HepG2 (cell line): ENCODE data around the gene RPSA. TPM values are rescaled to one million over a fixed set of nuclear protein-coding genes. Genes with fewer than 3 reads are reported as not detected.

ENCODE experiments used
- DR1 ChIP-seq: sonication (generic); formaldehyde crosslinking; IDR thresholded peaks from 2 replicates; pipeline ENCODE4 v1.8.0; 2021; ENCODE audit warnings: mild to moderate bottlenecking, missing genetic modification reagents, inconsistent platforms
- ERF ChIP-seq: IDR thresholded peaks from 2 replicates; pipeline ENCODE4 v1.6.1; 2018; ENCODE audit warnings: missing biosample characterization, missing genetic modification reagents
- HMG20A ChIP-seq: IDR thresholded peaks from 2 replicates; pipeline ENCODE4 v1.6.1; 2016; ENCODE audit warnings: borderline replicate concordance
- HNRNPH1 ChIP-seq: fragments of 200-400 bp; formaldehyde crosslinking; optimal IDR thresholded peaks from 2 replicates; pipeline ENCODE3; 2017; ENCODE audit warnings: mild to moderate bottlenecking, low read depth, low read length
- ISL2 ChIP-seq: sonication (generic); formaldehyde crosslinking; IDR thresholded peaks from 2 replicates; pipeline ENCODE4 v1.5.0; 2020; ENCODE audit warnings: missing genetic modification reagents
- PCBP2 ChIP-seq: fragments of 200-400 bp; formaldehyde crosslinking; optimal IDR thresholded peaks from 2 replicates; pipeline ENCODE3; 2018; ENCODE audit warnings: low read length, low read depth; ENCODE audit not compliant: poor library complexity, severe bottlenecking
- SMAD3 ChIP-seq: sonication (generic); formaldehyde crosslinking; IDR thresholded peaks from 2 replicates; pipeline ENCODE4 v1.4.0; 2020; ENCODE audit warnings: missing genetic modification reagents
- STAG1 ChIP-seq: sonication (generic); formaldehyde crosslinking; IDR thresholded peaks from 2 replicates; pipeline ENCODE4 v1.4.0; 2020; ENCODE audit warnings: missing genetic modification reagents
- ZFP36 ChIP-seq: fragments of 150-350 bp; IDR thresholded peaks from 2 replicates; pipeline ENCODE4 v1.6.1; 2018; ENCODE audit warnings: borderline replicate concordance, low read length, low read depth; ENCODE audit not compliant: partially characterized antibody
- ZNF232 ChIP-seq: sonication (generic); formaldehyde crosslinking; IDR thresholded peaks from 2 replicates; pipeline ENCODE4 v1.4.0; 2020; ENCODE audit warnings: missing genetic modification reagents, borderline replicate concordance
- ZNF460 ChIP-seq: sonication (generic); formaldehyde crosslinking; IDR thresholded peaks from 2 replicates; pipeline ENCODE4 v1.5.1; 2020; ENCODE audit warnings: missing genetic modification reagents, mild to moderate bottlenecking, borderline replicate concordance
- ZNF790 ChIP-seq: sonication (generic); formaldehyde crosslinking; IDR thresholded peaks from 2 replicates; pipeline ENCODE4 v1.8.0; 2022; ENCODE audit warnings: missing genetic modification reagents, mild to moderate bottlenecking, borderline replicate concordance
- ZNF839 ChIP-seq: sonication (generic); formaldehyde crosslinking; IDR thresholded peaks from 2 replicates; pipeline ENCODE4 v1.4.0; 2020; ENCODE audit warnings: missing genetic modification reagents, mild to moderate bottlenecking, borderline replicate concordance
- polyA plus RNA-seq, 8 experiments: library from polyadenylated mRNA; depleted of rRNA in 3 of 8; stranded (reverse) in 7 of 8; unstranded in 1 of 8; fragments of >200 nt; fragmentation: Illumina TruSeq in 4 of 8; extraction: Trizol in 4 of 8; gene quantifications; 2 replicates each; pipeline versions ENCODE4 v1.2.1 to v1.2.3, GENCODE V29; 2011 to 2016; ENCODE audit warnings: low read depth in 4 of 8, missing spikeins in 1 of 8, mixed read lengths in 1 of 8; ENCODE audit not compliant: insufficient read depth in 1 of 8
- total RNA-seq, 5 experiments: library from RNA; depleted of rRNA; stranded (reverse); fragments of >200 nt; fragmentation: Illumina TruSeq; extraction: Trizol; gene quantifications; 2 replicates each; pipeline ENCODE4 v1.2.3, GENCODE V29; 2016; ENCODE audit warnings: low read depth in 1 of 5
- TF ChIP-seq, protein P1 (sequence below): sonication (generic); IDR thresholded peaks from 2 replicates; pipeline ENCODE4 v1.6.1; 2016; ENCODE audit warnings: low read depth, borderline replicate concordance
- TF ChIP-seq, protein P2 (sequence below): sonication (generic); formaldehyde crosslinking; IDR thresholded peaks from 2 replicates; pipeline ENCODE4 v1.4.0; 2020; ENCODE audit warnings: missing genetic modification reagents
- TF ChIP-seq, protein P3 (sequence below): sonication (generic); formaldehyde crosslinking; IDR thresholded peaks from 2 replicates; pipeline ENCODE4 v1.5.1; 2020; ENCODE audit warnings: mild to moderate bottlenecking, missing genetic modification reagents, borderline replicate concordance
- TF ChIP-seq, protein P4 (sequence below): fragments of 450-650 bp; IDR thresholded peaks from 2 replicates; pipeline ENCODE4 v1.6.1; 2016
- TF ChIP-seq, protein P5 (sequence below): IDR thresholded peaks from 2 replicates; pipeline ENCODE4 v1.6.1; 2016
- TF ChIP-seq, protein P6 (sequence below): sonication (generic); formaldehyde crosslinking; IDR thresholded peaks from 2 replicates; pipeline ENCODE4 v1.4.0; 2020; ENCODE audit warnings: mild to moderate bottlenecking, missing genetic modification reagents
- TF ChIP-seq, protein P7 (sequence below): sonication (generic); formaldehyde crosslinking; IDR thresholded peaks from 2 replicates; pipeline ENCODE4 v1.4.0; 2020; ENCODE audit warnings: missing genetic modification reagents

Gene RPSA
- total and polyA plus RNA-seq, 2 of the 13 experiments (the other 11 are each of a cell fraction or from before 2014, with no cell fraction given): 1,683 to 3,226 TPM

DNA sequence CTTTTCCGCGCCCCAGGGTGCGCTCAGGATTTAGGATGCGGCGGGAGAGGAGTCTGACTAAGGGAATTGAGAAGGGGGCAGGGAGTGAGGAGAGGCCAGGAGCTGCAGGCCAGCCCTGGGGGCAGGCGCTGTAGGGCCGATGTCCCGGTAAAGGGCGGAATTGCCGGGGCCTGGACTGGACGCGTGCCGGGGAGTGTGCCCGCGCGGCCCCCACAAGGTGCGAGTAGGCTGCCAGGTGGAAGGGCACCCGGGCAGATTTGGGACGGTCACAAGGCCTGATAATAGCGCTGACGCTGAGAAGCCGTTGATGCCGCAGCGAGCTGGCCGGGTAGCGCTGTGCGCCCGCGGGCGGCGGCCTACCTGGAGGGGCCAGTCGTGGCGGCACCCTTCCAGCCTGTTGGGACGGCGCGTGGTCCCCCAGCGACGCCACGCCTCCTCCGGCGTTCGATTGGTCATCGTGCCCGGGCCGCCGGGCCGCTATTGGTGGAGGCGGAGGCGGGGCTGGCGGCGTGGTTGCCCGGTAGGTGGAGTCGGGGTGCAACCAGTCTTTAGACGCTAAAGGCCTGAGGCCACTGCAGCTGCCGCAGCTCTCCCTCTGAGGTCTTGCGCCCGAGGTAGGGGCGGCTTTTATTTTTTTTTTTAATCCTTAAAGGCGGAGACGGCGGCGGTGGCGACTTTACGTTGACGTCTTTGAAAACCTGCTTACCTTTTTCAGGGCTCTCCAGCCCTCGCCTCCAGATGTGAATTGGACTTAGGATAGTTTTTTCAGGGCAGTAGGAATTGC, 22.4 kb upstream of the RPSA start (continued):
- TF ChIP-seq, protein P1, sequence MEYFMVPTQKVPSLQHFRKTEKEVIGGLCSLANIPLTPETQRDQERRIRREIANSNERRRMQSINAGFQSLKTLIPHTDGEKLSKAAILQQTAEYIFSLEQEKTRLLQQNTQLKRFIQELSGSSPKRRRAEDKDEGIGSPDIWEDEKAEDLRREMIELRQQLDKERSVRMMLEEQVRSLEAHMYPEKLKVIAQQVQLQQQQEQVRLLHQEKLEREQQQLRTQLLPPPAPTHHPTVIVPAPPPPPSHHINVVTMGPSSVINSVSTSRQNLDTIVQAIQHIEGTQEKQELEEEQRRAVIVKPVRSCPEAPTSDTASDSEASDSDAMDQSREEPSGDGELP: no peak
- no peak for TF ChIP-seq SMAD3 (CRISPR knock-in tag)
- no peak for TF ChIP-seq ZNF460 (CRISPR knock-in tag)
- TF ChIP-seq DR1 (CRISPR knock-in tag): peak; percentile 70
- TF ChIP-seq HNRNPH1: no peak
- no peak for TF ChIP-seq ISL2 (CRISPR knock-in tag)
- TF ChIP-seq, protein P2, sequence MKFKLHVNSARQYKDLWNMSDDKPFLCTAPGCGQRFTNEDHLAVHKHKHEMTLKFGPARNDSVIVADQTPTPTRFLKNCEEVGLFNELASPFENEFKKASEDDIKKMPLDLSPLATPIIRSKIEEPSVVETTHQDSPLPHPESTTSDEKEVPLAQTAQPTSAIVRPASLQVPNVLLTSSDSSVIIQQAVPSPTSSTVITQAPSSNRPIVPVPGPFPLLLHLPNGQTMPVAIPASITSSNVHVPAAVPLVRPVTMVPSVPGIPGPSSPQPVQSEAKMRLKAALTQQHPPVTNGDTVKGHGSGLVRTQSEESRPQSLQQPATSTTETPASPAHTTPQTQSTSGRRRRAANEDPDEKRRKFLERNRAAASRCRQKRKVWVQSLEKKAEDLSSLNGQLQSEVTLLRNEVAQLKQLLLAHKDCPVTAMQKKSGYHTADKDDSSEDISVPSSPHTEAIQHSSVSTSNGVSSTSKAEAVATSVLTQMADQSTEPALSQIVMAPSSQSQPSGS (CRISPR knock-in tag): no peak
- TF ChIP-seq, protein P3, sequence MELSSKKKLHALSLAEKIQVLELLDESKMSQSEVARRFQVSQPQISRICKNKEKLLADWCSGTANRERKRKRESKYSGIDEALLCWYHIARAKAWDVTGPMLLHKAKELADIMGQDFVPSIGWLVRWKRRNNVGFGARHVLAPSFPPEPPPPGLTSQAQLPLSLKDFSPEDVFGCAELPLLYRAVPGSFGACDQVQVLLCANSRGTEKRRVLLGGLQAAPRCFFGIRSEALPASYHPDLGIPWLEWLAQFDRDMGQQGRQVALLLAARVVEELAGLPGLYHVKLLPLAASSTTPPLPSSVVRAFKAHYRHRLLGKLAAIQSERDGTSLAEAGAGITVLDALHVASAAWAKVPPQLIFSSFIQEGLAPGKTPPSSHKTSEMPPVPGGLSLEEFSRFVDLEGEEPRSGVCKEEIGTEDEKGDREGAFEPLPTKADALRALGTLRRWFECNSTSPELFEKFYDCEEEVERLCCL: no peak; the same call in 1 of the 2 replicates
- TF ChIP-seq ZNF232: 0 out of 2 replicates have a peak, but pooled peaks have one; percentile 2
- no peak for TF ChIP-seq PCBP2
- no peak for TF ChIP-seq STAG1 (CRISPR knock-in tag)
- TF ChIP-seq, protein P4, sequence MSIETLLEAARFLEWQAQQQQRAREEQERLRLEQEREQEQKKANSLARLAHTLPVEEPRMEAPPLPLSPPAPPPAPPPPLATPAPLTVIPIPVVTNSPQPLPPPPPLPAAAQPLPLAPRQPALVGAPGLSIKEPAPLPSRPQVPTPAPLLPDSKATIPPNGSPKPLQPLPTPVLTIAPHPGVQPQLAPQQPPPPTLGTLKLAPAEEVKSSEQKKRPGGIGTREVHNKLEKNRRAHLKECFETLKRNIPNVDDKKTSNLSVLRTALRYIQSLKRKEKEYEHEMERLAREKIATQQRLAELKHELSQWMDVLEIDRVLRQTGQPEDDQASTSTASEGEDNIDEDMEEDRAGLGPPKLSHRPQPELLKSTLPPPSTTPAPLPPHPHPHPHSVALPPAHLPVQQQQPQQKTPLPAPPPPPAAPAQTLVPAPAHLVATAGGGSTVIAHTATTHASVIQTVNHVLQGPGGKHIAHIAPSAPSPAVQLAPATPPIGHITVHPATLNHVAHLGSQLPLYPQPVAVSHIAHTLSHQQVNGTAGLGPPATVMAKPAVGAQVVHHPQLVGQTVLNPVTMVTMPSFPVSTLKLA: peak; percentile 85
- TF ChIP-seq, protein P5, sequence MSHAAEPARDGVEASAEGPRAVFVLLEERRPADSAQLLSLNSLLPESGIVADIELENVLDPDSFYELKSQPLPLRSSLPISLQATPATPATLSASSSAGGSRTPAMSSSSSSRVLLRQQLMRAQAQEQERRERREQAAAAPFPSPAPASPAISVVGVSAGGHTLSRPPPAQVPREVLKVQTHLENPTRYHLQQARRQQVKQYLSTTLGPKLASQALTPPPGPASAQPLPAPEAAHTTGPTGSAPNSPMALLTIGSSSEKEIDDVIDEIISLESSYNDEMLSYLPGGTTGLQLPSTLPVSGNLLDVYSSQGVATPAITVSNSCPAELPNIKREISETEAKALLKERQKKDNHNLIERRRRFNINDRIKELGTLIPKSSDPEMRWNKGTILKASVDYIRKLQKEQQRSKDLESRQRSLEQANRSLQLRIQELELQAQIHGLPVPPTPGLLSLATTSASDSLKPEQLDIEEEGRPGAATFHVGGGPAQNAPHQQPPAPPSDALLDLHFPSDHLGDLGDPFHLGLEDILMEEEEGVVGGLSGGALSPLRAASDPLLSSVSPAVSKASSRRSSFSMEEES (CRISPR knock-in tag): no peak
- no peak for TF ChIP-seq ZNF839 (CRISPR knock-in tag)
- TF ChIP-seq ERF (CRISPR knock-in tag): peak; percentile 25; the same call in 1 of the 2 replicates
- TF ChIP-seq, protein P6, sequence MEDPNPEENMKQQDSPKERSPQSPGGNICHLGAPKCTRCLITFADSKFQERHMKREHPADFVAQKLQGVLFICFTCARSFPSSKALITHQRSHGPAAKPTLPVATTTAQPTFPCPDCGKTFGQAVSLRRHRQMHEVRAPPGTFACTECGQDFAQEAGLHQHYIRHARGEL (CRISPR knock-in tag): no peak
- TF ChIP-seq, protein P7, sequence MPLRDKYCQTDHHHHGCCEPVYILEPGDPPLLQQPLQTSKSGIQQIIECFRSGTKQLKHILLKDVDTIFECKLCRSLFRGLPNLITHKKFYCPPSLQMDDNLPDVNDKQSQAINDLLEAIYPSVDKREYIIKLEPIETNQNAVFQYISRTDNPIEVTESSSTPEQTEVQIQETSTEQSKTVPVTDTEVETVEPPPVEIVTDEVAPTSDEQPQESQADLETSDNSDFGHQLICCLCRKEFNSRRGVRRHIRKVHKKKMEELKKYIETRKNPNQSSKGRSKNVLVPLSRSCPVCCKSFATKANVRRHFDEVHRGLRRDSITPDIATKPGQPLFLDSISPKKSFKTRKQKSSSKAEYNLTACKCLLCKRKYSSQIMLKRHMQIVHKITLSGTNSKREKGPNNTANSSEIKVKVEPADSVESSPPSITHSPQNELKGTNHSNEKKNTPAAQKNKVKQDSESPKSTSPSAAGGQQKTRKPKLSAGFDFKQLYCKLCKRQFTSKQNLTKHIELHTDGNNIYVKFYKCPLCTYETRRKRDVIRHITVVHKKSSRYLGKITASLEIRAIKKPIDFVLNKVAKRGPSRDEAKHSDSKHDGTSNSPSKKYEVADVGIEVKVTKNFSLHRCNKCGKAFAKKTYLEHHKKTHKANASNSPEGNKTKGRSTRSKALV: peak; percentile 59; the same call in 1 of the 2 replicates
- TF ChIP-seq HMG20A: no peak
- peak; percentile 81; the same call in 1 of the 2 replicates for TF ChIP-seq ZNF790 (CRISPR knock-in tag)
- TF ChIP-seq ZFP36: no peak
